AG09319 (cell line): ENCODE data around the gene ARL13A.
"Not testable (repeated sequence)": the region's sequence is repeated elsewhere in the genome, so short reads cannot be mapped to it uniquely, and the experiment has no call there.

Experiments used
- DNase-seq: peaks from one replicate; pipeline ENCODE4 v3.0.0-alpha.2; 2010; ENCODE audit warnings: low read depth; ENCODE audit errors: extremely low read depth
- CTCF ChIP-seq: IDR thresholded peaks from 2 replicates; pipeline ENCODE4 v1.5.1; 2011; ENCODE audit warnings: low read depth, mild to moderate bottlenecking, inconsistent platforms, low read length, moderate library complexity

The ARL13A gene

GRCh38 chrX:100973411-100973810 lies 3.9 kb downstream of the ARL13A start:
- TF ChIP-seq CTCF = no peak

GRCh38 chrX:100975212-100975611 lies 5.7 kb downstream of the ARL13A start:
- no peak for TF ChIP-seq CTCF
- no peak for DNase-seq

More at GRCh38 chrX:100973411-100973810, 3.9 kb downstream of the ARL13A start:
- DNase-seq = no peak

GRCh38 chrX:100976211-100976610 lies 6.7 kb downstream of the ARL13A start:
- TF ChIP-seq CTCF = no peak
- DNase-seq = no peak

GRCh38 chrX:100979881-100980607 lies 10.5 kb downstream of the ARL13A start:
- no peak for TF ChIP-seq CTCF
- no peak for DNase-seq

- DNase-seq = no peak
- no peak for TF ChIP-seq CTCF
Measured at GRCh38 chrX:100980608-100981497, 11.3 kb downstream of the ARL13A start.

- not testable (repeated sequence) for DNase-seq
Measured at GRCh38 chrX:100981498-100981845, 12.0 kb downstream of the ARL13A start.

GRCh38 chrX:100984818-100985217 lies 15.3 kb downstream of the ARL13A start:
- DNase-seq = no peak
- TF ChIP-seq CTCF = no peak

- no peak for TF ChIP-seq CTCF
- no peak for DNase-seq
Measured at GRCh38 chrX:100990139-100990538, 20.6 kb downstream of the ARL13A start.
